B cell (primary cell): ENCODE results near the gene TBC1D2B.

Experiments
- CTCF ChIP-seq: fragments of 200-600 bp; IDR thresholded peaks from one replicate; pipeline ENCODE4 v1.8.0; 2022; ENCODE audit warnings: antibody characterized with exemption, mild to moderate bottlenecking
- EZH2 ChIP-seq: IDR thresholded peaks from 2 replicates; pipeline ENCODE4 v1.6.1; 2012; ENCODE audit warnings: borderline replicate concordance, low read depth, mild to moderate bottlenecking, moderate library complexity, low read length; ENCODE audit not compliant: insufficient read depth, poor library complexity, severe bottlenecking

- TF ChIP-seq CTCF (no peak), EZH2 (no peak)
These were observed 5.2 kb downstream of the TBC1D2B start for GRCh38 chr15:78072080-78072892.
